Tibial nerve (tissue), 4 donors: Measurements from ENCODE around the gene KRT80.

ENCODE experiments used
- EP300 ChIP-seq, 2 donors: sonication (generic); formaldehyde crosslinking; IDR thresholded peaks; one replicate each; pipeline ENCODE4 v1.6.1; 2017; ENCODE audit warnings: antibody characterized with exemption in 2 of 2, mild to moderate bottlenecking in 1 of 2
- TF ChIP-seq, protein P1 (sequence below), 5 experiments: fragments of 200-600 bp in 3 of 5; fragments of 450-650 bp in 2 of 5; sonication (generic) in 3 of 5; IDR thresholded peaks; one replicate each; pipeline ENCODE4 v1.5.1; 2016 to 2019; ENCODE audit warnings: antibody characterized with exemption in 5 of 5, mild to moderate bottlenecking in 3 of 5, moderate library complexity in 2 of 5

DNA sequence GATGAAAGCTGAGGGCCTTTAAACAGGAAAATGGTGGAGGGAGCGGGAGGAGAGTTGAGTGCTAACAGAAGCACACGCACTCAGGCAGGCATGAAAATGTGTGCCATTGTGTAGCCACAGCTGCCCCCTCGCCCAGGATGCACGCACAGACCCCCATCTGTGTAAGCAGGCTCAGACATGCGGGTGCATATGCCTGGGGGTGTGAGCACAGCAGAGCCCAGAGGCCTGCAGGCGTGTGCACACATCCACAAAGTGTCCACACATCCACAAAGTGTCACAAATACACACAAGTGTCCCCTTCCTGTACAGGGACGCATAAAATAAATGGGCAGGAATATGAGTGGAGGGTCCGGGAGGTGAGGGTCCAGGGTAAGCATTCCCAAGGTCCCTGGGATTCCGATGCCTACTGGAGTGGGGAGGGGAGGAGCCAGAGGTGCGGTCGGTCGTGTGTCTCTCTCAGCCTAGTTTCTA is 40.4 kb upstream of the KRT80 start:
- TF ChIP-seq, protein P1, sequence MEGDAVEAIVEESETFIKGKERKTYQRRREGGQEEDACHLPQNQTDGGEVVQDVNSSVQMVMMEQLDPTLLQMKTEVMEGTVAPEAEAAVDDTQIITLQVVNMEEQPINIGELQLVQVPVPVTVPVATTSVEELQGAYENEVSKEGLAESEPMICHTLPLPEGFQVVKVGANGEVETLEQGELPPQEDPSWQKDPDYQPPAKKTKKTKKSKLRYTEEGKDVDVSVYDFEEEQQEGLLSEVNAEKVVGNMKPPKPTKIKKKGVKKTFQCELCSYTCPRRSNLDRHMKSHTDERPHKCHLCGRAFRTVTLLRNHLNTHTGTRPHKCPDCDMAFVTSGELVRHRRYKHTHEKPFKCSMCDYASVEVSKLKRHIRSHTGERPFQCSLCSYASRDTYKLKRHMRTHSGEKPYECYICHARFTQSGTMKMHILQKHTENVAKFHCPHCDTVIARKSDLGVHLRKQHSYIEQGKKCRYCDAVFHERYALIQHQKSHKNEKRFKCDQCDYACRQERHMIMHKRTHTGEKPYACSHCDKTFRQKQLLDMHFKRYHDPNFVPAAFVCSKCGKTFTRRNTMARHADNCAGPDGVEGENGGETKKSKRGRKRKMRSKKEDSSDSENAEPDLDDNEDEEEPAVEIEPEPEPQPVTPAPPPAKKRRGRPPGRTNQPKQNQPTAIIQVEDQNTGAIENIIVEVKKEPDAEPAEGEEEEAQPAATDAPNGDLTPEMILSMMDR (IDR thresholded peaks at IDR 0.05) = no peak
- no peak for TF ChIP-seq EP300 (IDR thresholded peaks at IDR 0.05)
